Right atrium auricular region (tissue), 2 donors: Measurements from ENCODE around the gene FNDC10. TPM values are rescaled to one million over a fixed set of nuclear protein-coding genes. Genes with fewer than 3 reads are reported as not detected.

Experiments
- DNase-seq: peaks from one replicate; pipeline ENCODE4 v3.0.0-alpha.2; 2019; ENCODE audit warnings: low spot score
- H3K27ac ChIP-seq, 2 donors: fragments of 200-600 bp; sonication (generic); 1 replicate in 1 of 2; 2 replicates in 1 of 2; pipeline ENCODE4 v1.5.1; 2016 to 2019
- H3K27me3 ChIP-seq, 2 donors: fragments of 200-600 bp; sonication (generic); one replicate each; pipeline versions ENCODE4 v1.5.1 to v1.6.0; 2017 to 2019
- H3K36me3 ChIP-seq: fragments of 200-600 bp; sonication (generic); one replicate; pipeline ENCODE4 v1.5.1; 2016
- H3K4me1 ChIP-seq, 2 donors: fragments of 200-600 bp; sonication (generic); one replicate each; pipeline versions ENCODE4 v1.5.1 to v1.6.0; 2017 to 2019
- H3K4me3 ChIP-seq, 2 donors: fragments of 200-600 bp; sonication (generic); 1 replicate in 1 of 2; 2 replicates in 1 of 2; pipeline ENCODE4 v1.5.1; 2017 to 2019; ENCODE audit warnings: mild to moderate bottlenecking in 1 of 2, moderate library complexity in 1 of 2
- H3K9me3 ChIP-seq, 2 donors: fragments of 200-600 bp; sonication (generic); one replicate each; pipeline ENCODE4 v1.5.1; 2019
- total RNA-seq, 2 donors: library from RNA; depleted of rRNA; stranded (reverse); fragments of >200 nt; gene quantifications; one replicate each; pipeline ENCODE4 v1.1.0, GENCODE V29; 2016
- TF ChIP-seq, protein P1 (sequence below), 2 donors: fragments of 200-600 bp; sonication (generic); IDR thresholded peaks; one replicate each; pipeline ENCODE4 v1.5.1; 2019; ENCODE audit warnings: antibody characterized with exemption in 2 of 2

Gene FNDC10
- total RNA-seq, 2 donors from 2014 or later, result 2.5 to 2.7 TPM

DNA sequence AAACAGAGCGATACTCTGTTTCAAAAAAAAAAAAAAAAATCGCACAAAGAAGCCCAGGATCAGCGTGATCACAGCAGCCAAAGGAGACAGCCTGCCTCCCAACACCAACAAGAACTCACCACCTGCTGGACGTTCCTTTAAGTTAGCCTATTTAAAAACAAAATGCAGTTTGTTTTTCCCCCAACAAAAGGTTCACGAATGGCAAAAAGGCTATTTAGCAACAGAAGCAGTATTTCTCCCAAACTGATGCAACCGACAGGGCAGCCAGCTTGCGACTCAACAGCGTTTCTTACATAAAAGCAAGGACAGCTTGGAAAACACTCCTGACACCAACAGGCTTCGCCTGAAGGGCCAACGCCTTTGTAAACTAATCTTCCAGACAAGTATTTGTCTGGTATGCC lies 32.0 kb downstream of the FNDC10 start:
- peak overlapping the region in 1 of 2 donors; percentile 1 for H3K27ac ChIP-seq
- peaks cover 34% of the 10 kb centered on the region for H3K36me3 ChIP-seq
- no peak overlapping the region for H3K4me3 ChIP-seq
- peaks cover 0 to 46% of the 10 kb centered on the region in 2 donors for H3K4me1 ChIP-seq
- H3K27me3 ChIP-seq, result no peaks in the 10 kb centered on the region
- TF ChIP-seq, protein P1, sequence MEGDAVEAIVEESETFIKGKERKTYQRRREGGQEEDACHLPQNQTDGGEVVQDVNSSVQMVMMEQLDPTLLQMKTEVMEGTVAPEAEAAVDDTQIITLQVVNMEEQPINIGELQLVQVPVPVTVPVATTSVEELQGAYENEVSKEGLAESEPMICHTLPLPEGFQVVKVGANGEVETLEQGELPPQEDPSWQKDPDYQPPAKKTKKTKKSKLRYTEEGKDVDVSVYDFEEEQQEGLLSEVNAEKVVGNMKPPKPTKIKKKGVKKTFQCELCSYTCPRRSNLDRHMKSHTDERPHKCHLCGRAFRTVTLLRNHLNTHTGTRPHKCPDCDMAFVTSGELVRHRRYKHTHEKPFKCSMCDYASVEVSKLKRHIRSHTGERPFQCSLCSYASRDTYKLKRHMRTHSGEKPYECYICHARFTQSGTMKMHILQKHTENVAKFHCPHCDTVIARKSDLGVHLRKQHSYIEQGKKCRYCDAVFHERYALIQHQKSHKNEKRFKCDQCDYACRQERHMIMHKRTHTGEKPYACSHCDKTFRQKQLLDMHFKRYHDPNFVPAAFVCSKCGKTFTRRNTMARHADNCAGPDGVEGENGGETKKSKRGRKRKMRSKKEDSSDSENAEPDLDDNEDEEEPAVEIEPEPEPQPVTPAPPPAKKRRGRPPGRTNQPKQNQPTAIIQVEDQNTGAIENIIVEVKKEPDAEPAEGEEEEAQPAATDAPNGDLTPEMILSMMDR (IDR thresholded peaks at IDR 0.05), result no peak
- DNase-seq, result no peak
- no peaks in the 10 kb centered on the region for H3K9me3 ChIP-seq

DNA sequence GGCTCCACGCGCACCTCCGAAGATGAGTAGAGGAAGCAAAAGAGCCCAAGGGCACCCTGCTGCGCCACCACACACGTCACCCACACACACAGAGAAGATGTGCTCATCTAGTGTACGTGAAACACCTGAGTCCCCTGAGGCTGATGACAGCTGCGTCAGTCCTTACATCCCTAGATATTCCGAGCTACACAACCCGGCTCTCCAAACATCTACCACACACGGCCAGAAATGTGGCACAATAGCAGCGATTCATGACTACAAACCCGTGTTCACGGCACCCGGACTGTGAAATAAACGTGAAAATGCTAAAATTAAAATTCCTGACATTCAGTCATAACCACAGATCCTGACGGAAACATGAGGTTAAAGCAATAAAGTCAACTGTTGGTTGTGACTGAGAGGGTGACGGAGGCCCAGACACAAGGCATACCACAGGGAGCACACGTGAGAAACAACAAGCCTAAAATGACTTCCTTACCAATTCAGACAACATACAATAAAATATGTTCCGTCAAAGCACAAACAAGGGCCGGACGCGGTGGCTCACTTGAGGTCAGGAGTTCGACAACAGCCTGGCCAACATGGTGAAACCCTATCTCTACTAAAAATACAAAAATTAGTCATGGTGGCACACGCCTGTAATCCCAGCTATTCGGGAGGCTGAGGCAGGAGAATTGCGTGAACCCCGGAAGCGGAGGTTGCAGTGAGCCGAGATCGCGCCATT lies 32.6 kb downstream of the FNDC10 start:
- H3K4me1 ChIP-seq, result peaks cover 0 to 40% of the 10 kb centered on the region in 2 donors
- H3K9me3 ChIP-seq, result no peaks in the 10 kb centered on the region
- H3K4me3 ChIP-seq, result no peak overlapping the region
- DNase-seq, result no peak
- TF ChIP-seq, protein P1 (IDR thresholded peaks at IDR 0.05), result no peak
- peaks cover 39% of the 10 kb centered on the region for H3K36me3 ChIP-seq
- no peaks in the 10 kb centered on the region for H3K27me3 ChIP-seq
- no peak overlapping the region for H3K27ac ChIP-seq

DNA sequence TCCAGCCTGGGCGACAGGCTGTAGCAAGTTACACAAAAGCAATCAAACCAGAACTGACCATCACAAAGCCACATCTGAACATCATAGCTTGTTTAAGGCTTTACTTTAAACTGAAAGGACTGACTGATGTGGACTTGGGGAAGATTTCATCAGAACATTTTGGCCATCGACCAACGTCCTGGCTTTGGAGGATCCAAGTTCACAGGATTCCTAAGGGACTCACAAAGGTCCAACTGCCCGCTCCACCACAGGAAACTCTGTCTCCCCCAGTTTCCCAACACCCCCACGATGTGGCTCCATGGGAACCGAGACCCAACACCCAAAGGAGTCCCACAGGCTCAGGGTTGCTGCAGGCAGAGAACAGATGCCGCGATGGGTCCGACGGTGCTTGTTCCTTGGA lies 34.6 kb downstream of the FNDC10 start:
- peaks cover 0 to 39% of the 10 kb centered on the region in 2 donors for H3K4me1 ChIP-seq
- no peaks in the 10 kb centered on the region for H3K27me3 ChIP-seq
- DNase-seq, result no peak
- peaks cover 53% of the 10 kb centered on the region for H3K36me3 ChIP-seq
- TF ChIP-seq, protein P1 (IDR thresholded peaks at IDR 0.05), result no peak
- H3K27ac ChIP-seq, result no peak overlapping the region
- no peaks in the 10 kb centered on the region for H3K9me3 ChIP-seq
- no peak overlapping the region for H3K4me3 ChIP-seq

DNA sequence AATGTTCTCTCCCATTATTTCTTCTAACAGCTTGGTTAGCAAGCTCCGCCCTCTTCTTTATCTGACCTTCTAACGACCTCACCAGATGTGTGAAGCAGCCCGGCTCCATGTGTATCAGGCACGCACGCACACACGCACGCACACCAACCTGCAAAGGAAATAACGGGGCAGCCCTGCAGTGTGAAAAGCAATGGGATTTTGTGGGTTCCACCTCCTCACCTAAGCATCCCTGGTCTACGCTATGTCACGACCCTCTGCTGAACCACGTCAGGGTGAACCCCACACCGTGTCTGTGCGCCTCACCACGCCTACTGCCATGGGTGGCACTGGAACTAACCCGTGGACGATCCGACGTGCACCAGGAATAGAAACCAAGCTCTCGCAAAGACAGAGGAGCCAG lies 35.7 kb downstream of the FNDC10 start:
- no peak for DNase-seq
- Histone ChIP-seq H3K27me3 (no peaks in the 10 kb centered on the region), H3K4me1 (peaks cover 0 to 34% of the 10 kb centered on the region in 2 donors), H3K4me3 (no peak overlapping the region), H3K9me3 (no peaks in the 10 kb centered on the region), H3K27ac (no peak overlapping the region), H3K36me3 (peaks cover 48% of the 10 kb centered on the region)
- TF ChIP-seq, protein P1 (IDR thresholded peaks at IDR 0.05), result no peak

DNA sequence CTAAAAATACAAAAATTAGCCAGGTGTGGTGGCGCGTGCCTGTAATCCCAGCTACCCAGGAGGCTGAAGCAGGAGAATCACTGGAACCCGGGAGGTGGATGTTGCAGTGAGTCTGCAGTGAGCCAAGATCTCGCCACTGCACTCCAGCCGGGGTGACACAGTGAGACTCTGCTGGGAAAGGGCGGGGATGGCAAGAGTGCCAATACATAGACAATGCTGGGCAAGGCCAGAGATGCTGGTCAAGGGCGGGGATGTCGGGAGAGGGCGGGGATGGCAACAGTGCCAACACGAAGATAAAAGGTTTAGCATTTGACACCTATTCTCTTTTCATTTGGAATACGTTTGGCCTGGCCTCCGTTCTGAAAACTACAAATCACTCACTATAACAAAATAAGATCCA lies 36.2 kb downstream of the FNDC10 start:
- peaks cover 48% of the 10 kb centered on the region for H3K36me3 ChIP-seq
- DNase-seq, result no peak

More for the DNA sequence above, 36.2 kb downstream of the FNDC10 start:
- H3K9me3 ChIP-seq, result no peaks in the 10 kb centered on the region
- no peak overlapping the region for H3K4me3 ChIP-seq
- H3K27me3 ChIP-seq, result no peaks in the 10 kb centered on the region
- TF ChIP-seq, protein P1 (IDR thresholded peaks at IDR 0.05), result no peak
- H3K4me1 ChIP-seq, result peaks cover 0 to 28% of the 10 kb centered on the region in 2 donors
- H3K27ac ChIP-seq, result no peak overlapping the region
